Adrenal gland (tissue), 5 donors: ENCODE results near the gene DYSF.

Experiments used
- CTCF ChIP-seq, 6 experiments: fragments of 450-650 bp in 4 of 6; fragments of 200-600 bp in 2 of 6; sonication (generic) in 1 of 6; IDR thresholded peaks; 1 replicate in 5 of 6; 2 replicates in 1 of 6; pipeline versions ENCODE4 v1.5.1 to v1.8.0; 2016 to 2021; ENCODE audit warnings: antibody characterized with exemption in 6 of 6, mild to moderate bottlenecking in 2 of 6, moderate library complexity in 1 of 6
- POLR2A ChIP-seq, 2 donors: fragments of 450-650 bp; IDR thresholded peaks; one replicate each; pipeline ENCODE4 v1.6.1; 2017; ENCODE audit warnings: antibody characterized with exemption in 2 of 2, mild to moderate bottlenecking in 2 of 2, moderate library complexity in 1 of 2
- donor health status: DM: no; HTN: no; CAD: no.

GRCh38 chr2:71591044-71591443, 137.7 kb downstream of the DYSF start:
- TF ChIP-seq CTCF (IDR thresholded peaks at IDR 0.05) (no peak), POLR2A (IDR thresholded peaks at IDR 0.05) (no peak)
